ENCODE measurements around the gene SAP30.

SAP30 gene

GRCh38 chr4:173404296-173404865 lies 33.6 kb downstream of the SAP30 start:
- no peak for DNase-seq (ENCODE audit: low spot score)
- Histone ChIP-seq H2BK120ac (ENCODE audit: low read depth, low read length) (no peak overlapping the region), H3K14ac (ENCODE audit: low read length) (no peak overlapping the region), H2BK5ac (ENCODE audit: low read length) (no peak overlapping the region), H2BK12ac (ENCODE audit: low read length) (no peak overlapping the region), H2AFZ (ENCODE audit: low read length) (no peak overlapping the region), H3K27ac (replicated peaks; ENCODE audit: low read length) (no peak overlapping the region), H3K18ac (ENCODE audit: low read length) (no peak overlapping the region), H2BK15ac (ENCODE audit: low read length) (no peak overlapping the region), H3K4ac (ENCODE audit: low read length) (no peak overlapping the region), H4K91ac (ENCODE audit: low read depth, low read length, poor library complexity) (no peak overlapping the region), H3K9me3 (replicated peaks in 1 of 2; ENCODE audit: control insufficient read depth in 2 of 2, insufficient read depth in 1 of 2, low read depth in 1 of 2, low read length in 2 of 2) (no peaks in the 10 kb centered on the region), H3K9ac (ENCODE audit: low read depth, low read length, poor library complexity) (no peak overlapping the region), H2AK5ac (ENCODE audit: low read depth, low read length) (no peak overlapping the region), H3K79me1 (ENCODE audit: low read depth, low read length) (no peaks in the 10 kb centered on the region), H3K4me2 (ENCODE audit: insufficient read depth, low read length, poor library complexity, severe bottlenecking) (no peak overlapping the region), H3K27me3 (ENCODE audit: control insufficient read depth in 3 of 3, insufficient read depth in 3 of 3, low read depth in 1 of 3, low read length in 3 of 3) (no peaks in the 10 kb centered on the region), H3K4me3 (ENCODE audit: low read length in 2 of 2) (no peak overlapping the region), H3K4me1 (ENCODE audit: control insufficient read depth in 2 of 2, insufficient read depth in 1 of 2, low read depth in 1 of 2, low read length in 2 of 2) (no peaks in the 10 kb centered on the region), H4K8ac (ENCODE audit: low read depth, low read length) (no peak overlapping the region), H3K36me3 (replicated peaks in 1 of 2; ENCODE audit: control insufficient read depth in 2 of 2, insufficient read depth in 2 of 2, low read length in 2 of 2) (no peaks in the 10 kb centered on the region), H3K23ac (ENCODE audit: low read depth, low read length, poor library complexity) (no peak overlapping the region)
- no CpG with 5 or more reads among the region's 3 CpGs for WGBS, 2 donors (ENCODE audit: extremely low coverage in 2 of 2, insufficient read length in 2 of 2, insufficient replicate concordance in 1 of 2)

- Histone ChIP-seq H3K23ac (ENCODE audit: low read depth, low read length, poor library complexity) (no peak overlapping the region), H4K8ac (ENCODE audit: low read depth, low read length) (no peak overlapping the region), H3K18ac (ENCODE audit: low read length) (no peak overlapping the region), H2AK5ac (ENCODE audit: low read depth, low read length) (no peak overlapping the region), H3K36me3 (replicated peaks in 1 of 2; ENCODE audit: control insufficient read depth in 2 of 2, insufficient read depth in 2 of 2, low read length in 2 of 2) (no peaks in the 10 kb centered on the region), H2BK15ac (ENCODE audit: low read length) (no peak overlapping the region), H3K9ac (ENCODE audit: low read depth, low read length, poor library complexity) (no peak overlapping the region), H3K14ac (ENCODE audit: low read length) (no peak overlapping the region), H3K27me3 (ENCODE audit: control insufficient read depth in 3 of 3, insufficient read depth in 3 of 3, low read depth in 1 of 3, low read length in 3 of 3) (no peaks in the 10 kb centered on the region), H3K4me3 (ENCODE audit: low read length in 2 of 2) (no peak overlapping the region), H3K27ac (replicated peaks; ENCODE audit: low read length) (no peak overlapping the region), H4K91ac (ENCODE audit: low read depth, low read length, poor library complexity) (no peak overlapping the region), H3K4me2 (ENCODE audit: insufficient read depth, low read length, poor library complexity, severe bottlenecking) (no peak overlapping the region), H3K4me1 (ENCODE audit: control insufficient read depth in 2 of 2, insufficient read depth in 1 of 2, low read depth in 1 of 2, low read length in 2 of 2) (peaks cover 0 to 2% of the 10 kb centered on the region in 2 donors), H3K4ac (ENCODE audit: low read length) (no peak overlapping the region), H2BK120ac (ENCODE audit: low read depth, low read length) (no peak overlapping the region), H3K79me1 (ENCODE audit: low read depth, low read length) (no peaks in the 10 kb centered on the region), H2BK12ac (ENCODE audit: low read length) (no peak overlapping the region), H3K9me3 (replicated peaks in 1 of 2; ENCODE audit: control insufficient read depth in 2 of 2, insufficient read depth in 1 of 2, low read depth in 1 of 2, low read length in 2 of 2) (peaks cover 0 to 1% of the 10 kb centered on the region in 2 donors), H2BK5ac (ENCODE audit: low read length) (no peak overlapping the region), H2AFZ (ENCODE audit: low read length) (no peak overlapping the region)
- WGBS, 2 donors (ENCODE audit: extremely low coverage in 2 of 2, insufficient read length in 2 of 2, insufficient replicate concordance in 1 of 2): no CpG with 5 or more reads among the region's 4 CpGs
- no peak for DNase-seq (ENCODE audit: low spot score)
Measured at GRCh38 chr4:173405840-173406606, 35.3 kb downstream of the SAP30 start.

- WGBS, 2 donors (ENCODE audit: extremely low coverage in 2 of 2, insufficient read length in 2 of 2, insufficient replicate concordance in 1 of 2): no CpG with 5 or more reads among the region's 2 CpGs
- H3K18ac ChIP-seq (ENCODE audit: low read length): no peak overlapping the region
Measured at GRCh38 chr4:173410079-173410478, 39.3 kb downstream of the SAP30 start.

GRCh38 chr4:173411106-173411693 lies 40.4 kb downstream of the SAP30 start:
- Histone ChIP-seq H2BK5ac (ENCODE audit: low read length) (no peak overlapping the region), H3K27ac (replicated peaks; ENCODE audit: low read length) (no peak overlapping the region), H2BK12ac (ENCODE audit: low read length) (no peak overlapping the region), H2BK120ac (ENCODE audit: low read depth, low read length) (no peak overlapping the region), H4K8ac (ENCODE audit: low read depth, low read length) (no peak overlapping the region), H2BK15ac (ENCODE audit: low read length) (no peak overlapping the region), H3K23ac (ENCODE audit: low read depth, low read length, poor library complexity) (no peak overlapping the region), H3K4me3 (ENCODE audit: low read length in 2 of 2) (no peak overlapping the region), H3K36me3 (replicated peaks in 1 of 2; ENCODE audit: control insufficient read depth in 2 of 2, insufficient read depth in 2 of 2, low read length in 2 of 2) (no peaks in the 10 kb centered on the region), H3K4me2 (ENCODE audit: insufficient read depth, low read length, poor library complexity, severe bottlenecking) (no peak overlapping the region), H4K91ac (ENCODE audit: low read depth, low read length, poor library complexity) (no peak overlapping the region), H3K9me3 (replicated peaks in 1 of 2; ENCODE audit: control insufficient read depth in 2 of 2, insufficient read depth in 1 of 2, low read depth in 1 of 2, low read length in 2 of 2) (peaks cover 0 to 1% of the 10 kb centered on the region in 2 donors), H3K4ac (ENCODE audit: low read length) (no peak overlapping the region), H3K9ac (ENCODE audit: low read depth, low read length, poor library complexity) (no peak overlapping the region), H3K4me1 (ENCODE audit: control insufficient read depth in 2 of 2, insufficient read depth in 1 of 2, low read depth in 1 of 2, low read length in 2 of 2) (peaks cover 0 to 2% of the 10 kb centered on the region in 2 donors), H2AFZ (ENCODE audit: low read length) (no peak overlapping the region), H3K14ac (ENCODE audit: low read length) (no peak overlapping the region), H3K27me3 (ENCODE audit: control insufficient read depth in 3 of 3, insufficient read depth in 3 of 3, low read depth in 1 of 3, low read length in 3 of 3) (no peaks in the 10 kb centered on the region), H2AK5ac (ENCODE audit: low read depth, low read length) (no peak overlapping the region), H3K79me1 (ENCODE audit: low read depth, low read length) (no peaks in the 10 kb centered on the region), H3K18ac (ENCODE audit: low read length) (no peak overlapping the region)
- no peak for DNase-seq (ENCODE audit: low spot score)
- no CpG with 5 or more reads among the region's 4 CpGs for WGBS, 2 donors (ENCODE audit: extremely low coverage in 2 of 2, insufficient read length in 2 of 2, insufficient replicate concordance in 1 of 2)

More at GRCh38 chr4:173410079-173410478, 39.3 kb downstream of the SAP30 start:
- Histone ChIP-seq H3K9ac (ENCODE audit: low read depth, low read length, poor library complexity) (no peak overlapping the region), H3K14ac (ENCODE audit: low read length) (no peak overlapping the region), H2BK12ac (ENCODE audit: low read length) (no peak overlapping the region), H3K4ac (ENCODE audit: low read length) (no peak overlapping the region), H4K91ac (ENCODE audit: low read depth, low read length, poor library complexity) (no peak overlapping the region), H2BK5ac (ENCODE audit: low read length) (no peak overlapping the region), H3K79me1 (ENCODE audit: low read depth, low read length) (no peaks in the 10 kb centered on the region), H4K8ac (ENCODE audit: low read depth, low read length) (no peak overlapping the region), H3K27ac (replicated peaks; ENCODE audit: low read length) (no peak overlapping the region), H3K23ac (ENCODE audit: low read depth, low read length, poor library complexity) (no peak overlapping the region), H3K4me2 (ENCODE audit: insufficient read depth, low read length, poor library complexity, severe bottlenecking) (no peak overlapping the region), H3K9me3 (replicated peaks in 1 of 2; ENCODE audit: control insufficient read depth in 2 of 2, insufficient read depth in 1 of 2, low read depth in 1 of 2, low read length in 2 of 2) (peaks cover 0 to 1% of the 10 kb centered on the region in 2 donors), H3K27me3 (ENCODE audit: control insufficient read depth in 3 of 3, insufficient read depth in 3 of 3, low read depth in 1 of 3, low read length in 3 of 3) (no peaks in the 10 kb centered on the region), H2BK15ac (ENCODE audit: low read length) (no peak overlapping the region), H2BK120ac (ENCODE audit: low read depth, low read length) (no peak overlapping the region), H3K4me3 (ENCODE audit: low read length in 2 of 2) (no peak overlapping the region), H2AK5ac (ENCODE audit: low read depth, low read length) (no peak overlapping the region), H2AFZ (ENCODE audit: low read length) (no peak overlapping the region), H3K36me3 (replicated peaks in 1 of 2; ENCODE audit: control insufficient read depth in 2 of 2, insufficient read depth in 2 of 2, low read length in 2 of 2) (no peaks in the 10 kb centered on the region), H3K4me1 (ENCODE audit: control insufficient read depth in 2 of 2, insufficient read depth in 1 of 2, low read depth in 1 of 2, low read length in 2 of 2) (peaks cover 0 to 2% of the 10 kb centered on the region in 2 donors)
- DNase-seq (ENCODE audit: low spot score): no peak
